K562 (cell line): Measurements from ENCODE around the gene ITGA7. TPM values are rescaled to one million over a fixed set of nuclear protein-coding genes. Genes with fewer than 3 reads are reported as not detected.
A peak's percentile ranks its signal among the peaks of the same experiment; 100 is the strongest.

ENCODE experiments used
- BHLHE40 ChIP-seq: IDR thresholded peaks from 2 replicates; pipeline ENCODE4 v1.6.1; 2011; ENCODE audit warnings: low read length, improper control_type of control experiment
- EP300 ChIP-seq: IDR thresholded peaks from 2 replicates; pipeline ENCODE4 v1.6.1; 2012; ENCODE audit warnings: low read length, improper control_type of control experiment
- KDM1A ChIP-seq, 2 experiments: fragments of 450-650 bp; IDR thresholded peaks; 2 replicates each; pipeline ENCODE4 v1.6.1; 2016; ENCODE audit warnings: mild to moderate bottlenecking in 2 of 2
- NCOA1 ChIP-seq: fragments of 450-650 bp; IDR thresholded peaks from 2 replicates; pipeline ENCODE4 v1.6.1; 2016; ENCODE audit warnings: low read depth
- NONO ChIP-seq, 2 experiments: fragments of 200-400 bp in 1 of 2; fragments of 450-650 bp in 1 of 2; formaldehyde crosslinking in 1 of 2; IDR thresholded peaks; 2 replicates each; pipeline ENCODE4 v1.6.1; 2017; ENCODE audit warnings: low read depth in 2 of 2, mild to moderate bottlenecking in 2 of 2, moderate library complexity in 2 of 2, low read length in 1 of 2
- RBM25 ChIP-seq: fragments of 200-400 bp; formaldehyde crosslinking; IDR thresholded peaks from 2 replicates; pipeline ENCODE4 v1.6.1; 2018; ENCODE audit warnings: low read length, low read depth, moderate library complexity; ENCODE audit not compliant: severe bottlenecking
- SRSF3 ChIP-seq: fragments of 200-400 bp; formaldehyde crosslinking; IDR thresholded peaks from 2 replicates; pipeline ENCODE4 v1.6.1; 2016; ENCODE audit warnings: mild to moderate bottlenecking, low read length, moderate library complexity; ENCODE audit not compliant: insufficient read depth
- XRCC4 ChIP-seq: IDR thresholded peaks from one replicate; pipeline ENCODE4 v1.6.1; 2011; ENCODE audit not compliant: insufficient read depth, insufficient read length; ENCODE audit errors: extremely low read depth
- ZNF146 ChIP-seq: IDR thresholded peaks from one replicate; pipeline ENCODE4 v1.6.1; 2018; ENCODE audit warnings: missing compliant biosample characterization; ENCODE audit not compliant: unreplicated experiment
- polyA plus RNA-seq, 8 experiments: library from polyadenylated mRNA; depleted of rRNA in 4 of 8; stranded (reverse) in 5 of 8; unstranded in 3 of 8; fragments of >200 nt; fragmentation: Nextera tagmentation in 2 of 8; fragmentation: Illumina TruSeq in 1 of 8; extraction: Ambion mirVana in 2 of 8; extraction: Trizol in 1 of 8; gene quantifications; 2 replicates each; pipeline versions ENCODE4 v1.2.1 to v1.2.3, GENCODE V29; 2011 to 2014; ENCODE audit warnings: inconsistent platforms in 1 of 8, missing spikeins in 1 of 8
- total RNA-seq, 7 experiments: library from RNA; depleted of rRNA in 6 of 7; stranded (reverse); fragments of >200 nt in 6 of 7; fragmentation: Illumina TruSeq in 2 of 7; extraction: Trizol in 2 of 7; gene quantifications; 2 replicates each; pipeline versions ENCODE4 v1.2.1 to v1.2.3, GENCODE V29; 2011 to 2021; ENCODE audit warnings: low replicate concordance in 1 of 7
- TF ChIP-seq, protein P1 (sequence below): fragments of 450-650 bp; IDR thresholded peaks from 2 replicates; pipeline ENCODE4 v1.6.1; 2016; ENCODE audit warnings: low read depth
- TF ChIP-seq, protein P2 (sequence below), 2 experiments: fragments of 450-650 bp; IDR thresholded peaks; 2 replicates each; pipeline ENCODE4 v1.6.1; 2018; ENCODE audit warnings: mild to moderate bottlenecking in 2 of 2, low read depth in 1 of 2; ENCODE audit not compliant: partially characterized antibody in 2 of 2
- TF ChIP-seq, protein P3 (sequence below), 3 experiments: IDR thresholded peaks in 2 of 3; conservative IDR thresholded peaks in 1 of 3; 2 replicates each; pipeline ENCODE4 v1.5.1; 2011 to 2012; ENCODE audit warnings: low read length in 3 of 3, mild to moderate bottlenecking in 3 of 3, control low read depth in 2 of 3, improper control_type of control experiment in 1 of 3, inconsistent platforms in 1 of 3, low read depth in 1 of 3, mixed read lengths in 1 of 3, moderate library complexity in 1 of 3; ENCODE audit not compliant: insufficient read depth in 2 of 3

ITGA7 gene
- total and polyA plus RNA-seq, 9 of the 15 experiments (the other 6 are each of a cell fraction or from before 2014, with no cell fraction given), result 0.11 to 2.3 (median 0.56) TPM; not detected in 1

DNA sequence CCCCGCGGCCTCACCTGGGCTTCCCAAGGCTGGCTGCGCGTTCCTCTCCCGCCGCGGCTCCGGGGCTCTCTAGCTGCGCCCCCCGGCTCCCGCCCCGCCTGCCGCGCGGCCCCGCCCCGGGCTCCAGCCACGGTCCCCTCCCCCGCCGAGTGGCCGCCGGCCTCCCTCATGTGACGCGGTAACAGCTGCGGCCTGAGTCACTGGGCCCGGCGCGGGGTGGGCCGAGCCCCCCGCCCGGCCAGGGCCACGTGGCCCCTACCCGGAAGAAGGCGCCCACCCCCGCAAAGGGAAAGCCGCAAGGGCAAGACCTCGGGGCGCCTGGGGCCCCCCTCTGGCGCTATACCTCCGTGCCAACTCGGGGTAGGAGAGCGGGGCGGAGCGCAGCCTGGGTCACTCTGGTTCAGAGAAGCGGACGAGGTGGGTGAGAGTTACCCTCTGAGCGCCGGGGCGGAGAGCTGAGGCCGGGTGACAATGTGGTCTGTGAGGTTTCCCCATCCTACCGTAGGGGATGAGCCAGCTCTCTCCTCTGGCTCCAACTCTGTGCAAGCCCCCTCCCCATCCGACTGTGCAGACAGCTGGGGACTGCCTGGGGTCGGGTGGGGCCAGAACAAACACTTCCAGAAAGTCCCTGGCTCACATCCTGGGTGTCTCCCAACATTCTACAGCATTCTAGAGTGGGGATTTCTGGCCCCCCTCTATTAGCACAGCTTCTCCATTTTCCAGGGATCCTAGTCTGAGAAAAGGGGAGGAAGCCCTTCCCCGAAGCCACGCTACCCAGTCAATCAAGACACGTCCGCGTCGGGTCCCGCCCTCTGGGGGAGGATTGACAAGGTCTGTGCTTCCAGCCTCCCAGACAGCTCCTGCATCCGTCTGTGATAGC lies 21.5 kb upstream of the ITGA7 start, which contains the start of gene CD63 (continued):
- TF ChIP-seq, protein P1, sequence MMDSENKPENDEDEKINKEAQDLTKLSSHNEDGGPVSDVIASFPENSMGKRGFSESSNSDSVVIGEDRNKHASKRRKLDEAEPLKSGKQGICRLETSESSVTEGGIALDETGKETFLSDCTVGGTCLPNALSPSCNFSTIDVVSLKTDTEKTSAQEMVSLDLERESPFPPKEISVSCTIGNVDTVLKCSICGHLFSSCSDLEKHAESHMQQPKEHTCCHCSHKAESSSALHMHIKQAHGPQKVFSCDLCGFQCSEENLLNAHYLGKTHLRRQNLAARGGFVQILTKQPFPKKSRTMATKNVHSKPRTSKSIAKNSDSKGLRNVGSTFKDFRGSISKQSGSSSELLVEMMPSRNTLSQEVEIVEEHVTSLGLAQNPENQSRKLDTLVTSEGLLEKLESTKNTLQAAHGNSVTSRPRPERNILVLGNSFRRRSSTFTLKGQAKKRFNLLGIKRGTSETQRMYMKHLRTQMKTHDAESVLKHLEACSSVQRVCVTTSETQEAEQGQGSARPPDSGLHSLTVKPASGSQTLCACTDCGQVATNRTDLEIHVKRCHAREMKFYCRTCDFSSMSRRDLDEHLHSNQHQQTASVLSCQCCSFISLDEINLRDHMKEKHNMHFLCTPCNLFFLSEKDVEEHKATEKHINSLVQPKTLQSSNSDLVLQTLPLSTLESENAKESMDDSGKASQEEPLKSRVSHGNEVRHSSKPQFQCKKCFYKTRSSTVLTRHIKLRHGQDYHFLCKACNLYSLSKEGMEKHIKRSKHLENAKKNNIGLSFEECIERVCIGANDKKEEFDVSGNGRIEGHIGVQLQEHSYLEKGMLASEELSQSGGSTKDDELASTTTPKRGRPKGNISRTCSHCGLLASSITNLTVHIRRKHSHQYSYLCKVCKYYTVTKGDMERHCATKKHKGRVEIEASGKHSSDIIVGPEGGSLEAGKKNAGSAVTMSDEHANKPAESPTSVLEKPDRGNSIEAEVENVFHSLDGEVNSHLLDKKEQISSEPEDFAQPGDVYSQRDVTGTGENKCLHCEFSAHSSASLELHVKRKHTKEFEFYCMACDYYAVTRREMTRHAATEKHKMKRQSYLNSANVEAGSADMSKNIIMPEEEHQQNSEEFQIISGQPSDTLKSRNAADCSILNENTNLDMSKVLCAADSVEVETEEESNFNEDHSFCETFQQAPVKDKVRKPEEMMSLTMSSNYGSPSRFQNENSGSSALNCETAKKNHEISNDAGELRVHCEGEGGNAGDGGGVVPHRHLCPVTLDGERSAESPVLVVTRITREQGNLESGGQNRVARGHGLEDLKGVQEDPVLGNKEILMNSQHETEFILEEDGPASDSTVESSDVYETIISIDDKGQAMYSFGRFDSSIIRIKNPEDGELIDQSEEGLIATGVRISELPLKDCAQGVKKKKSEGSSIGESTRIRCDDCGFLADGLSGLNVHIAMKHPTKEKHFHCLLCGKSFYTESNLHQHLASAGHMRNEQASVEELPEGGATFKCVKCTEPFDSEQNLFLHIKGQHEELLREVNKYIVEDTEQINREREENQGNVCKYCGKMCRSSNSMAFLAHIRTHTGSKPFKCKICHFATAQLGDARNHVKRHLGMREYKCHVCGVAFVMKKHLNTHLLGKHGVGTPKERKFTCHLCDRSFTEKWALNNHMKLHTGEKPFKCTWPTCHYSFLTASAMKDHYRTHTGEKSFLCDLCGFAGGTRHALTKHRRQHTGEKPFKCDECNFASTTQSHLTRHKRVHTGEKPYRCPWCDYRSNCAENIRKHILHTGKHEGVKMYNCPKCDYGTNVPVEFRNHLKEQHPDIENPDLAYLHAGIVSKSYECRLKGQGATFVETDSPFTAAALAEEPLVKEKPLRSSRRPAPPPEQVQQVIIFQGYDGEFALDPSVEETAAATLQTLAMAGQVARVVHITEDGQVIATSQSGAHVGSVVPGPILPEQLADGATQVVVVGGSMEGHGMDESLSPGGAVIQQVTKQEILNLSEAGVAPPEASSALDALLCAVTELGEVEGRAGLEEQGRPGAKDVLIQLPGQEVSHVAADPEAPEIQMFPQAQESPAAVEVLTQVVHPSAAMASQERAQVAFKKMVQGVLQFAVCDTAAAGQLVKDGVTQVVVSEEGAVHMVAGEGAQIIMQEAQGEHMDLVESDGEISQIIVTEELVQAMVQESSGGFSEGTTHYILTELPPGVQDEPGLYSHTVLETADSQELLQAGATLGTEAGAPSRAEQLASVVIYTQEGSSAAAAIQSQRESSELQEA, result 0 out of 2 replicates have a peak, but pooled peaks have one; percentile 29
- TF ChIP-seq NONO (IDR thresholded peaks at IDR 0.05; ENCODE audit: low read depth in 2 of 2, low read length in 1 of 2), result peak in 1 of 2 experiments; percentile 84; a peak in 1 of 4 replicates
- TF ChIP-seq EP300, result peak; percentile 34; the same call in 1 of the 2 replicates
- TF ChIP-seq, protein P2, sequence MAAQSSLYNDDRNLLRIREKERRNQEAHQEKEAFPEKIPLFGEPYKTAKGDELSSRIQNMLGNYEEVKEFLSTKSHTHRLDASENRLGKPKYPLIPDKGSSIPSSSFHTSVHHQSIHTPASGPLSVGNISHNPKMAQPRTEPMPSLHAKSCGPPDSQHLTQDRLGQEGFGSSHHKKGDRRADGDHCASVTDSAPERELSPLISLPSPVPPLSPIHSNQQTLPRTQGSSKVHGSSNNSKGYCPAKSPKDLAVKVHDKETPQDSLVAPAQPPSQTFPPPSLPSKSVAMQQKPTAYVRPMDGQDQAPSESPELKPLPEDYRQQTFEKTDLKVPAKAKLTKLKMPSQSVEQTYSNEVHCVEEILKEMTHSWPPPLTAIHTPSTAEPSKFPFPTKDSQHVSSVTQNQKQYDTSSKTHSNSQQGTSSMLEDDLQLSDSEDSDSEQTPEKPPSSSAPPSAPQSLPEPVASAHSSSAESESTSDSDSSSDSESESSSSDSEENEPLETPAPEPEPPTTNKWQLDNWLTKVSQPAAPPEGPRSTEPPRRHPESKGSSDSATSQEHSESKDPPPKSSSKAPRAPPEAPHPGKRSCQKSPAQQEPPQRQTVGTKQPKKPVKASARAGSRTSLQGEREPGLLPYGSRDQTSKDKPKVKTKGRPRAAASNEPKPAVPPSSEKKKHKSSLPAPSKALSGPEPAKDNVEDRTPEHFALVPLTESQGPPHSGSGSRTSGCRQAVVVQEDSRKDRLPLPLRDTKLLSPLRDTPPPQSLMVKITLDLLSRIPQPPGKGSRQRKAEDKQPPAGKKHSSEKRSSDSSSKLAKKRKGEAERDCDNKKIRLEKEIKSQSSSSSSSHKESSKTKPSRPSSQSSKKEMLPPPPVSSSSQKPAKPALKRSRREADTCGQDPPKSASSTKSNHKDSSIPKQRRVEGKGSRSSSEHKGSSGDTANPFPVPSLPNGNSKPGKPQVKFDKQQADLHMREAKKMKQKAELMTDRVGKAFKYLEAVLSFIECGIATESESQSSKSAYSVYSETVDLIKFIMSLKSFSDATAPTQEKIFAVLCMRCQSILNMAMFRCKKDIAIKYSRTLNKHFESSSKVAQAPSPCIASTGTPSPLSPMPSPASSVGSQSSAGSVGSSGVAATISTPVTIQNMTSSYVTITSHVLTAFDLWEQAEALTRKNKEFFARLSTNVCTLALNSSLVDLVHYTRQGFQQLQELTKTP (IDR thresholded peaks at IDR 0.05; ENCODE audit: low read depth in 1 of 2, partially characterized antibody in 2 of 2), result peak; percentile 38 to 59
- no peak for TF ChIP-seq XRCC4
- no peak; the same call in 1 of the 2 replicates for TF ChIP-seq NCOA1
- no peak for TF ChIP-seq RBM25
- no peak for TF ChIP-seq SRSF3
- TF ChIP-seq ZNF146 (CRISPR knock-in tag), result no peak
- no peak for TF ChIP-seq KDM1A (IDR thresholded peaks at IDR 0.05)
- TF ChIP-seq, protein P3, sequence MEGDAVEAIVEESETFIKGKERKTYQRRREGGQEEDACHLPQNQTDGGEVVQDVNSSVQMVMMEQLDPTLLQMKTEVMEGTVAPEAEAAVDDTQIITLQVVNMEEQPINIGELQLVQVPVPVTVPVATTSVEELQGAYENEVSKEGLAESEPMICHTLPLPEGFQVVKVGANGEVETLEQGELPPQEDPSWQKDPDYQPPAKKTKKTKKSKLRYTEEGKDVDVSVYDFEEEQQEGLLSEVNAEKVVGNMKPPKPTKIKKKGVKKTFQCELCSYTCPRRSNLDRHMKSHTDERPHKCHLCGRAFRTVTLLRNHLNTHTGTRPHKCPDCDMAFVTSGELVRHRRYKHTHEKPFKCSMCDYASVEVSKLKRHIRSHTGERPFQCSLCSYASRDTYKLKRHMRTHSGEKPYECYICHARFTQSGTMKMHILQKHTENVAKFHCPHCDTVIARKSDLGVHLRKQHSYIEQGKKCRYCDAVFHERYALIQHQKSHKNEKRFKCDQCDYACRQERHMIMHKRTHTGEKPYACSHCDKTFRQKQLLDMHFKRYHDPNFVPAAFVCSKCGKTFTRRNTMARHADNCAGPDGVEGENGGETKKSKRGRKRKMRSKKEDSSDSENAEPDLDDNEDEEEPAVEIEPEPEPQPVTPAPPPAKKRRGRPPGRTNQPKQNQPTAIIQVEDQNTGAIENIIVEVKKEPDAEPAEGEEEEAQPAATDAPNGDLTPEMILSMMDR (IDR thresholded peaks at IDR 0.05 in 2 of 3, conservative IDR thresholded peaks at IDR 0.05 in 1 of 3; ENCODE audit: insufficient read depth in 2 of 3, low read depth in 1 of 3, low read length in 3 of 3), result no peak
- TF ChIP-seq BHLHE40, result peak; percentile 77
